Testis (tissue), 2 donors: ENCODE data around the gene SLC2A9.

Experiments used
- CTCF ChIP-seq, 3 experiments: fragments of 450-650 bp in 2 of 3; fragments of 200-600 bp in 1 of 3; sonication (generic) in 1 of 3; IDR thresholded peaks; one replicate each; pipeline ENCODE4 v1.5.1; 2016 to 2019; ENCODE audit warnings: antibody characterized with exemption in 3 of 3, mild to moderate bottlenecking in 2 of 3, moderate library complexity in 1 of 3
- POLR2A ChIP-seq: fragments of 450-650 bp; IDR thresholded peaks from one replicate; pipeline ENCODE4 v1.6.1; 2017; ENCODE audit warnings: antibody characterized with exemption, mild to moderate bottlenecking, moderate library complexity

GRCh38 chr4:10026485-10026884 is 5.2 kb upstream of the SLC2A9 start:
- TF ChIP-seq CTCF (IDR thresholded peaks at IDR 0.05) (no peak), POLR2A (no peak)
